Adipose tissue (tissue), 3 donors: Measurements from ENCODE around the gene ZC3H4. TPM values are rescaled to one million over a fixed set of nuclear protein-coding genes. Genes with fewer than 3 reads are reported as not detected.

Experiments used
- H3K27ac ChIP-seq: one replicate; pipeline ENCODE4 v1.5.1; 2013; ENCODE audit warnings: low read depth, low read length
- WGBS, 3 donors: extraction: QIAGEN DNeasy Blood & Tissue Kit; methylation state at CpG; one replicate each; pipeline ENCODE4 v1.1.7; 2013; 5-methylcytosine and 5-hydroxymethylcytosine counted together
- polyA plus RNA-seq, 3 donors: library from polyadenylated mRNA; stranded (reverse); fragments of 200-250 nt; gene quantifications; one replicate each; pipeline ENCODE4 v1.2.3, GENCODE V29; 2013
- donor health status: healthy with polysubstance abuse.
- donor health status: Bipolar disorder and iron deficiency.
- donor health status: healthy.

ZC3H4 gene
- polyA plus RNA-seq, 3 donors, result 7.1 to 17.9 (median 9.5) TPM

DNA sequence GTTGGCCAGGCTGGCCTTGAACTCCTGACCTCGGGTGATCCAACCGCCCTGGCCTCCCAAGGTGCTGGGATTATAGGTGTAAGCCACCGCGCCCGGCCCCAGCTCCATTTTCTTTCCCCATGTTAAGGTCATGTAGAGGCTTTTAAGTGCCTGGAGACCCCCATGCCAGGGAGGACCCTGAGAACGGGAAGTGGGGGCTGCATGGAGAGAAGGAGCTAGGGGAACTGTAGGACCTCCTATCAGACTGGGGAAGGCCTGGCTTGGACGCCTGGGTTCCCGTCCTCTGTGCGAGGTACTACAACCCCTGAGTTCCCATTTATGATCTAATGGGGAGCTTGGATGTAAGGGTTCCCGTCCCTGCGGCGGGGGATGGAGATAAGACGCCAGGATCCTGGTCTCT is 94.7 kb downstream of the ZC3H4 start:
- H3K27ac ChIP-seq, result no peak overlapping the region
- WGBS, 3 donors, result 49 to 53% (median 51%) methylated on average over 13 of the region's 13 CpGs

Other genes with a start within 250 kb of the ZC3H4 start
- gene NPAS1, start 93.9 kb downstream of the ZC3H4 start, polyA plus RNA-seq, result 1 to 10 TPM in 1 of 3 donors, under 1 TPM in 2; 0.15 to 1.6 (median 0.48) TPM
- 10 to 100 TPM in 2 of 3 donors, not detected in 1; 35.5 to 61.1 TPM for gene TMEM160, start 65.2 kb downstream of the ZC3H4 start, polyA plus RNA-seq
- gene SAE1, start 17.1 kb upstream of the ZC3H4 start, polyA plus RNA-seq, result 10 to 100 TPM; 25.5 to 50.0 (median 42.2) TPM
- gene BBC3, start 117.4 kb upstream of the ZC3H4 start, polyA plus RNA-seq, result 1 to 10 TPM; 3.1 to 8.6 (median 4.2) TPM
- 10 to 100 TPM; 24.6 to 38.3 (median 33.4) TPM for gene CCDC9, start 142.7 kb upstream of the ZC3H4 start, polyA plus RNA-seq
- gene INAFM1, start 161.1 kb upstream of the ZC3H4 start, polyA plus RNA-seq, result 10 to 100 TPM; 13.2 to 25.4 (median 16.1) TPM
- gene C5AR1, start 196.1 kb upstream of the ZC3H4 start, polyA plus RNA-seq, result 10 to 100 TPM in 2 of 3 donors, 1 to 10 TPM in 1; 3.6 to 50.5 (median 26.9) TPM
- 1 to 10 TPM in 1 of 3 donors, under 1 TPM in 2; 0.44 to 4.2 (median 0.90) TPM for gene C5AR2, start 218.4 kb upstream of the ZC3H4 start, polyA plus RNA-seq
- gene DHX34, start 235.5 kb upstream of the ZC3H4 start, polyA plus RNA-seq, result 10 to 100 TPM in 1 of 3 donors, 1 to 10 TPM in 2; 5.6 to 11.0 (median 7.4) TPM